Measurements from ENCODE around the gene PRR15L. TPM values are rescaled to one million over a fixed set of nuclear protein-coding genes. Genes with fewer than 3 reads are reported as not detected.

The PRR15L gene
- total RNA-seq, 1 experiment from 2014 or later, result not detected

GRCh38 chr17:47959825-47960655 is 2.4 kb upstream of the PRR15L start:
- no CpG with 5 or more reads among the region's 8 CpGs for WGBS (ENCODE audit: extremely low coverage, insufficient read length, low lambda C conversion rate)
- no peak overlapping the region for H3K4me3 Mint-ChIP-seq
- H3K9me3 Mint-ChIP-seq, result no peaks in the 10 kb centered on the region

More at GRCh38 chr17:47959825-47960655, 2.4 kb upstream of the PRR15L start:
- no peak overlapping the region for H3K18ac ChIP-seq (ENCODE audit: insufficient read length, low read depth, low read length)
- H3K36me3 Mint-ChIP-seq (ENCODE audit: insufficient read depth in 1 of 3, low read depth in 3 of 3), result no peaks in the 10 kb centered on the region
- H2BK12ac ChIP-seq (ENCODE audit: insufficient read length, low read depth, low read length), result no peak overlapping the region
- peaks cover 37% of the 10 kb centered on the region for H3K27me3 Mint-ChIP-seq (ENCODE audit: low read depth)
- H3K56ac ChIP-seq (ENCODE audit: insufficient read length, low read depth, low read length), result no peak overlapping the region
- TF ChIP-seq, protein P1, sequence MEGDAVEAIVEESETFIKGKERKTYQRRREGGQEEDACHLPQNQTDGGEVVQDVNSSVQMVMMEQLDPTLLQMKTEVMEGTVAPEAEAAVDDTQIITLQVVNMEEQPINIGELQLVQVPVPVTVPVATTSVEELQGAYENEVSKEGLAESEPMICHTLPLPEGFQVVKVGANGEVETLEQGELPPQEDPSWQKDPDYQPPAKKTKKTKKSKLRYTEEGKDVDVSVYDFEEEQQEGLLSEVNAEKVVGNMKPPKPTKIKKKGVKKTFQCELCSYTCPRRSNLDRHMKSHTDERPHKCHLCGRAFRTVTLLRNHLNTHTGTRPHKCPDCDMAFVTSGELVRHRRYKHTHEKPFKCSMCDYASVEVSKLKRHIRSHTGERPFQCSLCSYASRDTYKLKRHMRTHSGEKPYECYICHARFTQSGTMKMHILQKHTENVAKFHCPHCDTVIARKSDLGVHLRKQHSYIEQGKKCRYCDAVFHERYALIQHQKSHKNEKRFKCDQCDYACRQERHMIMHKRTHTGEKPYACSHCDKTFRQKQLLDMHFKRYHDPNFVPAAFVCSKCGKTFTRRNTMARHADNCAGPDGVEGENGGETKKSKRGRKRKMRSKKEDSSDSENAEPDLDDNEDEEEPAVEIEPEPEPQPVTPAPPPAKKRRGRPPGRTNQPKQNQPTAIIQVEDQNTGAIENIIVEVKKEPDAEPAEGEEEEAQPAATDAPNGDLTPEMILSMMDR (conservative IDR thresholded peaks at IDR 0.05), result no peak
- H2AK5ac ChIP-seq (ENCODE audit: insufficient read length, low read length), result no peak overlapping the region
- no peak overlapping the region for H4K5ac ChIP-seq (ENCODE audit: insufficient read length, low read depth, low read length)
- H2BK120ac ChIP-seq (ENCODE audit: low read depth, low read length, poor library complexity, severe bottlenecking), result no peak overlapping the region
- H4K20me1 ChIP-seq (ENCODE audit: control insufficient read depth, insufficient read depth, insufficient read length), result no peaks in the 10 kb centered on the region
- no peak overlapping the region for H2BK5ac ChIP-seq (ENCODE audit: insufficient read length, low read length)
- no peak overlapping the region for H3K4ac ChIP-seq (ENCODE audit: low read depth, low read length)
- H3T11ph ChIP-seq (ENCODE audit: low read length), result no peak overlapping the region
- no peak overlapping the region for H3K23ac ChIP-seq (ENCODE audit: insufficient read length, low read depth, low read length)
- no peaks in the 10 kb centered on the region for H3K79me1 ChIP-seq (ENCODE audit: insufficient read depth, low read depth, low read length, poor library complexity, severe bottlenecking)
- no peak overlapping the region for H2BK15ac ChIP-seq (ENCODE audit: low read depth, low read length)
- no peaks in the 10 kb centered on the region for H3K27me3 ChIP-seq (ENCODE audit: insufficient read depth, low read length)
- H3K27ac ChIP-seq (ENCODE audit: insufficient read length, low read depth, low read length), result no peak overlapping the region
- no peak overlapping the region for H3K14ac ChIP-seq (ENCODE audit: insufficient read depth, low read length)
- H3K79me2 ChIP-seq (ENCODE audit: insufficient read depth, low read length), result no peaks in the 10 kb centered on the region
- no peak overlapping the region for H3K27ac Mint-ChIP-seq
- H3K9ac ChIP-seq (ENCODE audit: extremely low read depth, insufficient read length, low read length), result no peak overlapping the region
- H2AFZ ChIP-seq (ENCODE audit: low read length), result no peak overlapping the region
- no peaks in the 10 kb centered on the region for H3K23me2 ChIP-seq (ENCODE audit: insufficient read length, low read depth, low read length, poor library complexity, severe bottlenecking)
- no peak overlapping the region for H4K8ac ChIP-seq (replicated peaks; ENCODE audit: insufficient read length, low read depth, low read length)
- no peak for DNase-seq
- H3K4me2 ChIP-seq (ENCODE audit: insufficient read depth, insufficient read length, low read length), result no peak overlapping the region
- no peaks in the 10 kb centered on the region for H3K9me3 ChIP-seq (ENCODE audit: control insufficient read depth, low read depth, low read length)
- no peak overlapping the region for H4K91ac ChIP-seq (ENCODE audit: insufficient read length, low read depth, low read length)
- H3K4me1 Mint-ChIP-seq, result peaks cover 10 to 40% of the 10 kb centered on the region in 2 experiments
- no peak overlapping the region for H2BK20ac ChIP-seq (ENCODE audit: low read depth, low read length, poor library complexity, severe bottlenecking)
- no peaks in the 10 kb centered on the region; the same call in 1 of the 2 replicates for H3K4me1 ChIP-seq (ENCODE audit: insufficient read depth, low read length)
